Measurements from ENCODE around the gene ATP8A2.

The ATP8A2 gene

GRCh38 chr13:25717666-25718197, 346.0 kb downstream of the ATP8A2 start:
- TF ChIP-seq CTCF (IDR thresholded peaks at IDR 0.05; ENCODE audit: extremely low read depth, missing control alignments), result no peak
- no peak for DNase-seq (ENCODE audit: low spot score)

DNA sequence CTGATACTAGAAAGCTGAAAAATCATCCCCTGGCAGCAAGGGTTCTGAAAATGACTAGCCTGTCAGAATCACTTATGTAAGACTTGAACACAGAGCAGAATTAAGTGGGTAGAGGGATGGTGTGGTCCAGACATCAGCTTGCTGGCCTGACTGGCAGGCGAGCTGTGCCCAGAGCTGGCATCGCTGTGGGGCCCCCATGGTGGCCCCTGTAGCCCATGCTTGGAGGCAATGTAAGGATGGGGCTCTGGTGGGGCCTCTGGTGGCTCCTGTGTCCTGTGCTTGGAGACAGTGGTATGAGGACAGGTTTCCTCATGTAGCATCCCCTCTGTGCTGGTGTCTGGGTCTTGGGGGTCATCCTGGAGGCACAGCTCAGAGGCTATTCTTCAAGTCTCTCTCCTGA, 347.9 kb downstream of the ATP8A2 start:
- DNase-seq (ENCODE audit: low spot score), result no peak
- TF ChIP-seq CTCF (IDR thresholded peaks at IDR 0.05; ENCODE audit: extremely low read depth, missing control alignments), result no peak

DNA sequence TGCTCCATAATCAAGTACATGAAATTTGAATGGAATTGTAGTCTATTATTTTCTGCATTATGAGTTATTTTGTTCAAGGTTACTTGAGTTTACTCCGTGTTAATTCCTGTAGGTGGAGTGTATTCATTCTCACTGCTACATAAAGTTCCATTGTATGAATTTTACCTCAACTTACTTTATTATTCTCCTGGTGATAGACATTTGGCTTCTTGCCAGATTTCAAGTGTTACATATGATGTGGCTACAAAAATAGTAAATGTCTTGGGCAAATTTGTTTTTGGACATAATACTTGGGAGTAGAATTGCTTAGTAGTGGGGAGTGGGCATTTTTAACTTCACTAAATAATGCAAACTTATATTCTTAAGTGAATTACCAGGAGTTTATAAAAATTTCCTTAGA, 351.1 kb downstream of the ATP8A2 start:
- no peak for DNase-seq (ENCODE audit: low spot score)
- no peak for TF ChIP-seq CTCF (IDR thresholded peaks at IDR 0.05; ENCODE audit: extremely low read depth, missing control alignments)

- DNase-seq (ENCODE audit: low spot score), result no peak
- no peak for TF ChIP-seq CTCF (IDR thresholded peaks at IDR 0.05; ENCODE audit: extremely low read depth, missing control alignments)
Measured at GRCh38 chr13:25725104-25725503, 353.3 kb downstream of the ATP8A2 start.

DNA sequence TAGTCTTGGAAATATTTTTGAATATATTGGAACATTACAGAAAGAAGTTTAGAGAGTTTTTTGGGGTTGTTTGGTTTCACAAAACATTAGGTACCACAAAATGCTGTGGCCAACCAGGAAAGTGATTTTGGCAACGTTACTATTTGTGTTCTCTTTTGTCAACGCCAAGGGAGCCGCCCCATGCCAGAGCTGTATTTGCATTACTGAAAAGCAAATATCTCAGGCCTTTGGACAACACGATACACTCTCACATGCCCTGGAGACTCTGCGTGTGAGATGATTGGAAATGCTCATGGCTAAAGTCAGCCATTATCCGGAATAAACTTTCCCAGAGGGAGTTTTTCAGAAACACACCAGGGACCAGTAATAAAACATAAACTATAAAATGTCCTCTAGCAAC, 355.5 kb downstream of the ATP8A2 start:
- no peak for DNase-seq (ENCODE audit: low spot score)
- no peak for TF ChIP-seq CTCF (IDR thresholded peaks at IDR 0.05; ENCODE audit: extremely low read depth, missing control alignments)

GRCh38 chr13:25727810-25728209, 356.0 kb downstream of the ATP8A2 start:
- TF ChIP-seq CTCF (IDR thresholded peaks at IDR 0.05; ENCODE audit: extremely low read depth, missing control alignments), result no peak
- DNase-seq (ENCODE audit: low spot score), result no peak

- DNase-seq (ENCODE audit: low spot score), result no peak
- TF ChIP-seq CTCF (IDR thresholded peaks at IDR 0.05; ENCODE audit: extremely low read depth, missing control alignments), result no peak
Measured at GRCh38 chr13:25729201-25729600, 357.4 kb downstream of the ATP8A2 start.
